ENCODE results near the gene CCDC7.

Gene CCDC7

DNA sequence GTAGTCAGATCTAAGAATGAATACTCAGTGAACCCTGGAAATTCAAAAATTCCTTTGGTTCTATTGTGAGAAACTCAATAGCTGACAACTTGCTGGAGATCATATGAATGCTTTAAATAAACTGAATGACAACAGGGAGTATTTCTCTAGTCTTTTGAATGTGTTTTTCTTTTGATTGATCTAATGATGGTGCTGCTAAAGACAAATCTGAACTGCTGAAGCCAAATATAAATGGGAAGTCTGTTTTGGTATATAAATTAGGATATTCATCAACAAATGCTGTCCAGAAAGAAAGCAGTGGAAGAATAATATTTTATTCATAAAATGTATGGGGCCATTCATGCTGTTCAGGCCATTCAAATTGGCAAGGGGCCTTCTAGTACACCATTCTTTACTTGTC is 432.7 kb downstream of the CCDC7 start:
- in situ Hi-C loops (cut with MboI; ENCODE audit: low sequenced_read_pairs, unreplicated experiment), result no loop called here
- no peak for DNase-seq (ENCODE audit: low spot score)
- TF ChIP-seq, protein P1, sequence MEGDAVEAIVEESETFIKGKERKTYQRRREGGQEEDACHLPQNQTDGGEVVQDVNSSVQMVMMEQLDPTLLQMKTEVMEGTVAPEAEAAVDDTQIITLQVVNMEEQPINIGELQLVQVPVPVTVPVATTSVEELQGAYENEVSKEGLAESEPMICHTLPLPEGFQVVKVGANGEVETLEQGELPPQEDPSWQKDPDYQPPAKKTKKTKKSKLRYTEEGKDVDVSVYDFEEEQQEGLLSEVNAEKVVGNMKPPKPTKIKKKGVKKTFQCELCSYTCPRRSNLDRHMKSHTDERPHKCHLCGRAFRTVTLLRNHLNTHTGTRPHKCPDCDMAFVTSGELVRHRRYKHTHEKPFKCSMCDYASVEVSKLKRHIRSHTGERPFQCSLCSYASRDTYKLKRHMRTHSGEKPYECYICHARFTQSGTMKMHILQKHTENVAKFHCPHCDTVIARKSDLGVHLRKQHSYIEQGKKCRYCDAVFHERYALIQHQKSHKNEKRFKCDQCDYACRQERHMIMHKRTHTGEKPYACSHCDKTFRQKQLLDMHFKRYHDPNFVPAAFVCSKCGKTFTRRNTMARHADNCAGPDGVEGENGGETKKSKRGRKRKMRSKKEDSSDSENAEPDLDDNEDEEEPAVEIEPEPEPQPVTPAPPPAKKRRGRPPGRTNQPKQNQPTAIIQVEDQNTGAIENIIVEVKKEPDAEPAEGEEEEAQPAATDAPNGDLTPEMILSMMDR (IDR thresholded peaks at IDR 0.05; ENCODE audit: borderline replicate concordance, control extremely low read depth, extremely low read depth, insufficient read depth, missing control alignments), result no peak

GRCh38 chr10:32882076-32882475 is 436.1 kb downstream of the CCDC7 start:
- in situ Hi-C loops (cut with MboI; ENCODE audit: low sequenced_read_pairs, unreplicated experiment), result no loop called here
- TF ChIP-seq, protein P1 (IDR thresholded peaks at IDR 0.05; ENCODE audit: borderline replicate concordance, control extremely low read depth, extremely low read depth, insufficient read depth, missing control alignments), result no peak
- no peak for DNase-seq (ENCODE audit: low spot score)

DNA sequence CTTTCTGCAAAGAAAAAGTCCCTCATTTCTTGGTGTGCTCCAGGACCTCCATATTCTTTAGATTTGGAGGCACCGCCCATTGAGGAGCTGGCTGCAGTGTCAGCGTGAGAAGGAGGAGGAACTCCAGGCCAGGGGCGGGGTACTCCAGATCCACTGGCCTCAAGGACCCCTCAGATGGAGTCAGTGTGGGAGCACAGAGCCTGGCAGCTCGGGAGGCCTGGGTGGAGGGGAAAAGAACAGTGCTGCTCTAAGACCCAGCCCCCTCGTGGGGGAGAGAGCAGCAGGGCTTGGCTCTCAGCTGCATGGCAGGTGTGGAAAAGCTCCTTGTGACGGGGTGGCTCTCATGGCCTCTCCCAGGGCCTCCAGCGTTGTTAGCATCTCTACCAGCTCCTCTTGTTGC is 441.5 kb downstream of the CCDC7 start:
- in situ Hi-C loops (cut with MboI; ENCODE audit: low sequenced_read_pairs, unreplicated experiment), result no loop called here
- TF ChIP-seq, protein P1 (IDR thresholded peaks at IDR 0.05; ENCODE audit: borderline replicate concordance, control extremely low read depth, extremely low read depth, insufficient read depth, missing control alignments), result no peak

GRCh38 chr10:32888161-32888927 is 442.4 kb downstream of the CCDC7 start:
- TF ChIP-seq, protein P1 (IDR thresholded peaks at IDR 0.05; ENCODE audit: borderline replicate concordance, control extremely low read depth, extremely low read depth, insufficient read depth, missing control alignments), result no peak
- DNase-seq (ENCODE audit: low spot score), result no peak
- in situ Hi-C loops (cut with MboI; ENCODE audit: low sequenced_read_pairs, unreplicated experiment), result no loop called here

More for the DNA sequence above, 441.5 kb downstream of the CCDC7 start:
- DNase-seq (ENCODE audit: low spot score), result no peak

- TF ChIP-seq, protein P1 (IDR thresholded peaks at IDR 0.05; ENCODE audit: borderline replicate concordance, control extremely low read depth, extremely low read depth, insufficient read depth, missing control alignments), result no peak
- DNase-seq (ENCODE audit: low spot score), result no peak
- in situ Hi-C loops (cut with MboI; ENCODE audit: low sequenced_read_pairs, unreplicated experiment), result no loop called here
Measured at GRCh38 chr10:32889631-32890212, 443.8 kb downstream of the CCDC7 start.

- TF ChIP-seq, protein P1 (IDR thresholded peaks at IDR 0.05; ENCODE audit: borderline replicate concordance, control extremely low read depth, extremely low read depth, insufficient read depth, missing control alignments), result no peak
- DNase-seq (ENCODE audit: low spot score), result no peak
- in situ Hi-C loops (cut with MboI; ENCODE audit: low sequenced_read_pairs, unreplicated experiment), result no loop called here
Measured at GRCh38 chr10:32890444-32890843, 444.5 kb downstream of the CCDC7 start.
